GM23338 (cell line): ENCODE results near the gene C22orf23. TPM values are rescaled to one million over a fixed set of nuclear protein-coding genes. Genes with fewer than 3 reads are reported as not detected.

ENCODE experiments used
- CREB1 ChIP-seq: fragments of 250-450 bp; sonication (Bioruptor Pico); IDR thresholded peaks from 2 replicates; pipeline ENCODE4 v1.5.0; 2020; ENCODE audit warnings: low read depth, mild to moderate bottlenecking, moderate library complexity
- CTCF ChIP-seq, 2 experiments: fragments of 200-600 bp in 1 of 2; sonication (generic) in 1 of 2; conservative IDR thresholded peaks; 2 replicates each; pipeline versions ENCODE4 v1.5.1 to v1.6.1; 2016 to 2017; ENCODE audit warnings: antibody characterized with exemption in 2 of 2, low read depth in 2 of 2, mild to moderate bottlenecking in 2 of 2, moderate library complexity in 1 of 2
- ETS1 ChIP-seq: IDR thresholded peaks from 2 replicates; pipeline ENCODE4 v1.6.1; 2016; ENCODE audit warnings: antibody characterized with exemption
- JUNB ChIP-seq: IDR thresholded peaks from one replicate; pipeline ENCODE4 v1.6.1; 2016; ENCODE audit warnings: antibody characterized with exemption; ENCODE audit not compliant: unreplicated experiment
- POLR2AphosphoS5 ChIP-seq: IDR thresholded peaks from 2 replicates; pipeline ENCODE4 v1.6.1; 2016; ENCODE audit warnings: antibody characterized with exemption, low read depth
- STAT1 ChIP-seq: IDR thresholded peaks from one replicate; pipeline ENCODE4 v1.6.1; 2016; ENCODE audit warnings: antibody characterized with exemption; ENCODE audit not compliant: unreplicated experiment
- ZNF331 ChIP-seq: fragments of 250-450 bp; sonication (Bioruptor Pico); IDR thresholded peaks from 2 replicates; pipeline ENCODE4 v1.5.0; 2020; ENCODE audit warnings: low read depth, mild to moderate bottlenecking, moderate library complexity
- ZNF462 ChIP-seq: fragments of 250-450 bp; sonication (Bioruptor Pico); IDR thresholded peaks from 2 replicates; pipeline ENCODE4 v1.5.0; 2020; ENCODE audit warnings: mild to moderate bottlenecking, moderate library complexity
- polyA plus RNA-seq: library from polyadenylated mRNA; unstranded; fragments of >200 nt; fragmentation: Nextera tagmentation; extraction: Ambion mirVana; gene quantifications from 2 replicates; pipeline ENCODE4 v1.2.1, GENCODE V29; 2016
- total RNA-seq: library from RNA; depleted of rRNA; stranded (reverse); fragments of >200 nt; shearing (Covaris generic); gene quantifications from 2 replicates; pipeline ENCODE4 v1.2.3, GENCODE V29; 2014

Gene C22orf23
- total and polyA plus RNA-seq, 2 experiments from 2014 or later, result 0.38 TPM; not detected in 1

- TF ChIP-seq ZNF462 (CRISPR knock-in tag) (no peak), POLR2AphosphoS5 (no peak), ZNF331 (CRISPR knock-in tag) (no peak), JUNB (no peak), CREB1 (CRISPR knock-in tag) (no peak), ETS1 (no peak), CTCF (conservative IDR thresholded peaks at IDR 0.05; ENCODE audit: low read depth in 2 of 2) (no peak), STAT1 (no peak)
These were observed 34.7 kb downstream of the C22orf23 start (continued) for GRCh38 chr22:37918580-37919270.
